H9 (cell line): Measurements from ENCODE around the gene SPRR2F. TPM values are rescaled to one million over a fixed set of nuclear protein-coding genes. Genes with fewer than 3 reads are reported as not detected.

Source experiments
- DNase-seq: peaks from one replicate; pipeline ENCODE4 v3.0.0-alpha.2; 2017
- H2AFZ ChIP-seq: one replicate; pipeline ENCODE4 v1.6.1; 2013; ENCODE audit warnings: mild to moderate bottlenecking, low read length, control low read depth, moderate library complexity
- H2AK5ac ChIP-seq: 2 replicates; pipeline ENCODE4 v1.6.1; 2013; ENCODE audit warnings: low read length, control low read depth, mixed read lengths; ENCODE audit not compliant: insufficient read length
- H2BK120ac ChIP-seq: one replicate; pipeline ENCODE4 v1.6.1; 2013; ENCODE audit warnings: low read depth, mild to moderate bottlenecking, low read length, control low read depth, inconsistent platforms; ENCODE audit not compliant: poor library complexity, severe bottlenecking
- H2BK12ac ChIP-seq: 2 replicates; pipeline ENCODE4 v1.6.1; 2013; ENCODE audit warnings: low read length, control low read depth, mixed read lengths, low read depth; ENCODE audit not compliant: insufficient read length
- H2BK15ac ChIP-seq: 2 replicates; pipeline ENCODE4 v1.6.1; 2013; ENCODE audit warnings: low read depth, low read length, control low read depth
- H2BK20ac ChIP-seq: one replicate; pipeline ENCODE4 v1.6.1; 2013; ENCODE audit warnings: low read depth, mild to moderate bottlenecking, low read length, control low read depth, inconsistent platforms; ENCODE audit not compliant: poor library complexity, severe bottlenecking
- H2BK5ac ChIP-seq: 2 replicates; pipeline ENCODE4 v1.6.1; 2013; ENCODE audit warnings: low read length, control low read depth, mixed read lengths; ENCODE audit not compliant: insufficient read length
- H3K14ac ChIP-seq: 2 replicates; pipeline ENCODE4 v1.6.1; 2013; ENCODE audit warnings: low read length, control low read depth; ENCODE audit not compliant: insufficient read depth
- H3K18ac ChIP-seq: 2 replicates; pipeline ENCODE4 v1.6.1; 2013; ENCODE audit warnings: low read depth, mild to moderate bottlenecking, mixed read lengths, low read length, control low read depth; ENCODE audit not compliant: insufficient read length
- H3K23ac ChIP-seq: 2 replicates; pipeline ENCODE4 v1.6.1; 2013; ENCODE audit warnings: low read length, control low read depth, mixed read lengths, low read depth; ENCODE audit not compliant: insufficient read length
- H3K23me2 ChIP-seq: 2 replicates; pipeline ENCODE4 v1.6.1; 2013; ENCODE audit warnings: low read depth, mild to moderate bottlenecking, mixed read lengths, low read length, control low read depth; ENCODE audit not compliant: insufficient read length, poor library complexity, severe bottlenecking
- H3K27ac ChIP-seq: 2 replicates; pipeline ENCODE4 v1.5.1; 2013; ENCODE audit warnings: low read length, control low read depth, mixed read lengths, low read depth; ENCODE audit not compliant: insufficient read length
- H3K27me3 ChIP-seq: 2 replicates; pipeline ENCODE4 v1.6.1; 2013; ENCODE audit warnings: low read length, control low read depth, inconsistent platforms; ENCODE audit not compliant: insufficient read depth
- H3K4ac ChIP-seq: 2 replicates; pipeline ENCODE4 v1.6.1; 2013; ENCODE audit warnings: low read depth, mild to moderate bottlenecking, control low read depth, inconsistent platforms, low read length, moderate library complexity
- H3K4me1 ChIP-seq: 2 replicates; pipeline ENCODE4 v1.6.1; 2013; ENCODE audit warnings: low read length, control low read depth, inconsistent platforms; ENCODE audit not compliant: insufficient read depth
- H3K4me2 ChIP-seq: 2 replicates; pipeline ENCODE4 v1.6.1; 2013; ENCODE audit warnings: low read length, control low read depth, mixed read lengths; ENCODE audit not compliant: insufficient read length, insufficient read depth
- H3K56ac ChIP-seq: 2 replicates; pipeline ENCODE4 v1.6.1; 2013; ENCODE audit warnings: low read depth, mild to moderate bottlenecking, mixed read lengths, low read length, control low read depth; ENCODE audit not compliant: insufficient read length
- H3K79me1 ChIP-seq: 2 replicates; pipeline ENCODE4 v1.6.1; 2013; ENCODE audit warnings: low read depth, mild to moderate bottlenecking, moderate library complexity, low read length, control low read depth, inconsistent platforms; ENCODE audit not compliant: insufficient read depth, poor library complexity, severe bottlenecking
- H3K79me2 ChIP-seq: 2 replicates; pipeline ENCODE4 v1.6.1; 2013; ENCODE audit warnings: low read length, control low read depth, inconsistent platforms; ENCODE audit not compliant: insufficient read depth
- H3K9ac ChIP-seq: 2 replicates; pipeline ENCODE4 v1.6.1; 2013; ENCODE audit warnings: low read length, control low read depth, mixed read lengths; ENCODE audit not compliant: insufficient read length; ENCODE audit errors: extremely low read depth
- H3K9me3 ChIP-seq: one replicate; pipeline ENCODE4 v1.6.1; 2013; ENCODE audit warnings: low read depth, low read length, inconsistent platforms; ENCODE audit not compliant: control insufficient read depth
- H3T11ph ChIP-seq: one replicate; pipeline ENCODE4 v1.6.1; 2013; ENCODE audit warnings: mild to moderate bottlenecking, low read length, control low read depth, inconsistent platforms
- H4K20me1 ChIP-seq: one replicate; pipeline ENCODE4 v1.6.1; 2013; ENCODE audit not compliant: control insufficient read depth, insufficient read length, insufficient read depth
- H4K5ac ChIP-seq: 2 replicates; pipeline ENCODE4 v1.6.1; 2013; ENCODE audit warnings: low read depth, mild to moderate bottlenecking, mixed read lengths, low read length, control low read depth; ENCODE audit not compliant: insufficient read length
- H4K8ac ChIP-seq: replicated peaks from 2 replicates; pipeline ENCODE4 v1.6.1; 2013; ENCODE audit warnings: low read length, control low read depth, mixed read lengths, low read depth; ENCODE audit not compliant: insufficient read length
- H4K91ac ChIP-seq: 2 replicates; pipeline ENCODE4 v1.6.1; 2013; ENCODE audit warnings: low read depth, mild to moderate bottlenecking, moderate library complexity, mixed read lengths, low read length, control low read depth; ENCODE audit not compliant: insufficient read length
- H3K27ac Mint-ChIP-seq, 3 experiments: 2 replicates in 2 of 3; 3 replicates in 1 of 3; pipeline ENCODE4 v1.8.0; 2020 to 2021; ENCODE audit warnings: mixed read lengths in 3 of 3, mild to moderate bottlenecking in 1 of 3, moderate library complexity in 1 of 3
- H3K27me3 Mint-ChIP-seq: 2 replicates; pipeline ENCODE4 v1.8.0; 2021; ENCODE audit warnings: low read depth, mild to moderate bottlenecking, moderate library complexity, mixed read lengths
- H3K36me3 Mint-ChIP-seq, 3 experiments: 2 replicates in 2 of 3; 3 replicates in 1 of 3; pipeline ENCODE4 v1.8.0; 2020 to 2021; ENCODE audit warnings: low read depth in 3 of 3, mixed read lengths in 3 of 3; ENCODE audit not compliant: insufficient read depth in 1 of 3
- H3K4me1 Mint-ChIP-seq, 2 experiments: 2 replicates each; pipeline ENCODE4 v1.8.0; 2020; ENCODE audit warnings: mixed read lengths in 2 of 2
- H3K4me3 Mint-ChIP-seq, 2 experiments: 2 replicates in 1 of 2; 3 replicates in 1 of 2; pipeline ENCODE4 v1.8.0; 2020 to 2021; ENCODE audit warnings: mild to moderate bottlenecking in 2 of 2, mixed read lengths in 2 of 2, moderate library complexity in 1 of 2
- H3K9me3 Mint-ChIP-seq, 2 experiments: 2 replicates in 1 of 2; 3 replicates in 1 of 2; pipeline ENCODE4 v1.8.0; 2020; ENCODE audit warnings: mild to moderate bottlenecking in 2 of 2, mixed read lengths in 2 of 2, moderate library complexity in 1 of 2
- CTCF ChIP-seq: fragments of 200-600 bp; sonication (generic); conservative IDR thresholded peaks from 3 replicates; pipeline ENCODE4 v1.8.0; 2021; ENCODE audit warnings: antibody characterized with exemption, mild to moderate bottlenecking
- WGBS: extraction: QIAGEN DNeasy Blood & Tissue Kit; methylation state at CpG from one replicate; pipeline ENCODE4 v1.1.7; 2013; ENCODE audit warnings: missing lambda C conversion rate, low lambda C conversion rate, mixed read lengths; ENCODE audit not compliant: insufficient read length; ENCODE audit errors: extremely low coverage; 5-methylcytosine and 5-hydroxymethylcytosine counted together
- total RNA-seq: library from RNA; stranded (reverse); gene quantifications from 2 replicates; pipeline ENCODE4 v1.2.1, GENCODE V29; 2021

Gene SPRR2F
- total RNA-seq, 1 experiment from 2014 or later, result not detected

- no peak overlapping the region for H2BK5ac ChIP-seq
- H3K23me2 ChIP-seq, result no peaks in the 10 kb centered on the region
- H3K9me3 Mint-ChIP-seq, result peaks cover 4 to 8% of the 10 kb centered on the region in 2 experiments; a peak in 4 of 5 replicates
- no peak overlapping the region for H3T11ph ChIP-seq
- H2AFZ ChIP-seq, result no peak overlapping the region
- no peak overlapping the region for H4K8ac ChIP-seq
- H3K14ac ChIP-seq, result no peak overlapping the region
- H2BK20ac ChIP-seq, result no peak overlapping the region
- no peaks in the 10 kb centered on the region for H3K79me1 ChIP-seq
- no peak overlapping the region for H3K23ac ChIP-seq
- H3K4me1 Mint-ChIP-seq, result no peaks in the 10 kb centered on the region
- H4K5ac ChIP-seq, result no peak overlapping the region
- H4K91ac ChIP-seq, result no peak overlapping the region
- H3K9me3 ChIP-seq, result no peaks in the 10 kb centered on the region
- TF ChIP-seq CTCF, result no peak
- H2AK5ac ChIP-seq, result no peak overlapping the region
- no peak for DNase-seq
- H3K4me1 ChIP-seq, result no peaks in the 10 kb centered on the region
- no peak overlapping the region for H3K9ac ChIP-seq
- no peak overlapping the region for H3K56ac ChIP-seq
- H2BK15ac ChIP-seq, result no peak overlapping the region
- no peak overlapping the region for H2BK12ac ChIP-seq
- H3K4me2 ChIP-seq, result no peak overlapping the region
- no peak overlapping the region for H3K18ac ChIP-seq
- H3K27ac Mint-ChIP-seq, result no peak overlapping the region
- H4K20me1 ChIP-seq, result no peaks in the 10 kb centered on the region
- H2BK120ac ChIP-seq, result no peak overlapping the region
- no CpG with 5 or more reads among the region's 3 CpGs for WGBS
- no peak overlapping the region for H3K4ac ChIP-seq
- H3K27ac ChIP-seq, result no peak overlapping the region
- no peaks in the 10 kb centered on the region for H3K27me3 ChIP-seq
- H3K36me3 Mint-ChIP-seq, result peaks cover 0 to 5% (median 4%) of the 10 kb centered on the region in 3 experiments; a peak in 3 of 7 replicates
- H3K27me3 Mint-ChIP-seq, result peaks cover 4% of the 10 kb centered on the region; the same call in 1 of the 2 replicates
- H3K4me3 Mint-ChIP-seq, result no peak overlapping the region
- H3K79me2 ChIP-seq, result no peaks in the 10 kb centered on the region
Observed at GRCh38 chr1:153152481-153152880, 39.2 kb upstream of the SPRR2F start.
